Mammary epithelial cell (primary cell): ENCODE results near the gene RAET1E.

Source experiments
- EZH2 ChIP-seq: IDR thresholded peaks from 2 replicates; pipeline ENCODE4 v1.6.1; 2012; ENCODE audit warnings: low read length, inconsistent platforms, borderline replicate concordance
- TF ChIP-seq, protein P1 (sequence below), 2 donors: IDR thresholded peaks in 1 of 2; conservative IDR thresholded peaks in 1 of 2; 2 replicates each; pipeline ENCODE4 v1.5.1; 2011 to 2012; ENCODE audit warnings: inconsistent platforms in 2 of 2, low read length in 2 of 2, mild to moderate bottlenecking in 2 of 2, control low read depth in 1 of 2, low read depth in 1 of 2; ENCODE audit not compliant: insufficient read depth in 1 of 2; ENCODE audit errors: extremely low read depth in 1 of 2

DNA sequence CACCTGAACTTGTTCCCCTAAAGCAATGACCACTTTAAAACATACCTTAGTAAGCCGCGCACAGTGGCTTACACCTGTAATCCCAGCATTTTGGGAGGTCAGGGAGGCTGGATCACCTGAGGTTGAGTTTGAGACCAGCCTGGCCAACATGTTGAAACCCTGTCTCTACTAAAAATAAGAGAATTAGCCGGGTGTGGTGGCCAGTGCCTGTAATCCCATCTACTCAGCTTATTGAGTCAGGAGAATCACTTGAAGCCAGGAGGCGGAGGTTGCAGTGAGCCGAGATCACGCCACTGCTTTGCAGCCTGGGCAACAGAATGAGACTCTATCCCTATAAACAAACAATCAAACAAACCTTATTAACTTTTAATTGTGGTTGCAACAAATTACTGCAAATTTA is 1.6 kb upstream of the RAET1E start:
- TF ChIP-seq, protein P1, sequence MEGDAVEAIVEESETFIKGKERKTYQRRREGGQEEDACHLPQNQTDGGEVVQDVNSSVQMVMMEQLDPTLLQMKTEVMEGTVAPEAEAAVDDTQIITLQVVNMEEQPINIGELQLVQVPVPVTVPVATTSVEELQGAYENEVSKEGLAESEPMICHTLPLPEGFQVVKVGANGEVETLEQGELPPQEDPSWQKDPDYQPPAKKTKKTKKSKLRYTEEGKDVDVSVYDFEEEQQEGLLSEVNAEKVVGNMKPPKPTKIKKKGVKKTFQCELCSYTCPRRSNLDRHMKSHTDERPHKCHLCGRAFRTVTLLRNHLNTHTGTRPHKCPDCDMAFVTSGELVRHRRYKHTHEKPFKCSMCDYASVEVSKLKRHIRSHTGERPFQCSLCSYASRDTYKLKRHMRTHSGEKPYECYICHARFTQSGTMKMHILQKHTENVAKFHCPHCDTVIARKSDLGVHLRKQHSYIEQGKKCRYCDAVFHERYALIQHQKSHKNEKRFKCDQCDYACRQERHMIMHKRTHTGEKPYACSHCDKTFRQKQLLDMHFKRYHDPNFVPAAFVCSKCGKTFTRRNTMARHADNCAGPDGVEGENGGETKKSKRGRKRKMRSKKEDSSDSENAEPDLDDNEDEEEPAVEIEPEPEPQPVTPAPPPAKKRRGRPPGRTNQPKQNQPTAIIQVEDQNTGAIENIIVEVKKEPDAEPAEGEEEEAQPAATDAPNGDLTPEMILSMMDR (conservative IDR thresholded peaks at IDR 0.05 in 1 of 2, IDR thresholded peaks at IDR 0.05 in 1 of 2; ENCODE audit: extremely low read depth in 1 of 2, insufficient read depth in 1 of 2, low read depth in 1 of 2, low read length in 2 of 2) = no peak
- no peak for TF ChIP-seq EZH2
